Peyer's patch (tissue), 4 donors: ENCODE measurements around the gene FADS6.

Source experiments
- CTCF ChIP-seq, 6 experiments: fragments of 450-650 bp in 4 of 6; fragments of 200-600 bp in 2 of 6; sonication (generic) in 1 of 6; IDR thresholded peaks; one replicate each; pipeline ENCODE4 v1.5.1; 2017 to 2019; ENCODE audit warnings: antibody characterized with exemption in 6 of 6, mild to moderate bottlenecking in 3 of 6, moderate library complexity in 1 of 6
- POLR2A ChIP-seq, 2 donors: fragments of 450-650 bp; IDR thresholded peaks; one replicate each; pipeline ENCODE4 v1.5.1; 2017; ENCODE audit warnings: antibody characterized with exemption in 2 of 2, mild to moderate bottlenecking in 2 of 2, moderate library complexity in 2 of 2

GRCh38 chr17:74930535-74931036 is 37.2 kb upstream of the FADS6 start:
- no peak for TF ChIP-seq CTCF (IDR thresholded peaks at IDR 0.05)
- TF ChIP-seq POLR2A (IDR thresholded peaks at IDR 0.05): no peak
